ENCODE results near the gene ICOS. TPM values are rescaled to one million over a fixed set of nuclear protein-coding genes. Genes with fewer than 3 reads are reported as not detected.

Gene ICOS
- polyA plus RNA-seq, 1 donor from 2014 or later: not detected

DNA sequence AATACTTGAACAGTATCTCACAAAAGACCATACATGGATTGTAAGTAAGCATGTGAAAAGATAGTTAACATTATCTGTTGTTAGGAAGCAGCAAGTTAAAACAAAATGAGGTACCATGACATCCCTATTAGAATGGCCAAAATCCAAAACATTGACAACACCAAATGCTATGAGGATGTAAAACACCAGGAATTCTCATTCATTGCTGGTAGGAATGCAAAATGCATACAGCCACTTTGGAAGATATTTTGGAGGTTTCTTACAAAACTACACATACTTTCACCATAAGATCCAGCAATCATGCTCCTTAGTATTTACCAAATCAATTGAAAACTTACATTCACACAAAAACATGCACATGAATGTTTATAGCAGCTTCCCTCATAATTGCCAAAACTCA lies 30.9 kb upstream of the ICOS start:
- no peaks in the 10 kb centered on the region for H3K36me3 ChIP-seq (ENCODE audit: insufficient read depth, low read length)
- H3K9ac ChIP-seq (ENCODE audit: low read length): no peak overlapping the region
- H3F3A ChIP-seq (ENCODE audit: insufficient read depth, low read length, poor library complexity, severe bottlenecking): no peaks in the 10 kb centered on the region
- no peaks in the 10 kb centered on the region for H3K9me3 ChIP-seq (ENCODE audit: low read length)
- H3K27me3 ChIP-seq (ENCODE audit: insufficient read depth, low read depth, low read length): no peaks in the 10 kb centered on the region
- H3K4me3 ChIP-seq (ENCODE audit: low read length): no peak overlapping the region
- H3K79me2 ChIP-seq (replicated peaks; ENCODE audit: insufficient read depth, low read length): no peaks in the 10 kb centered on the region
- no peak overlapping the region for H3K4me2 ChIP-seq (ENCODE audit: low read length)
- no peaks in the 10 kb centered on the region for H3K9me2 ChIP-seq (ENCODE audit: insufficient read depth, low read length)
- no peaks in the 10 kb centered on the region for H4K20me1 ChIP-seq (ENCODE audit: insufficient read depth)
- TF ChIP-seq, protein P1, sequence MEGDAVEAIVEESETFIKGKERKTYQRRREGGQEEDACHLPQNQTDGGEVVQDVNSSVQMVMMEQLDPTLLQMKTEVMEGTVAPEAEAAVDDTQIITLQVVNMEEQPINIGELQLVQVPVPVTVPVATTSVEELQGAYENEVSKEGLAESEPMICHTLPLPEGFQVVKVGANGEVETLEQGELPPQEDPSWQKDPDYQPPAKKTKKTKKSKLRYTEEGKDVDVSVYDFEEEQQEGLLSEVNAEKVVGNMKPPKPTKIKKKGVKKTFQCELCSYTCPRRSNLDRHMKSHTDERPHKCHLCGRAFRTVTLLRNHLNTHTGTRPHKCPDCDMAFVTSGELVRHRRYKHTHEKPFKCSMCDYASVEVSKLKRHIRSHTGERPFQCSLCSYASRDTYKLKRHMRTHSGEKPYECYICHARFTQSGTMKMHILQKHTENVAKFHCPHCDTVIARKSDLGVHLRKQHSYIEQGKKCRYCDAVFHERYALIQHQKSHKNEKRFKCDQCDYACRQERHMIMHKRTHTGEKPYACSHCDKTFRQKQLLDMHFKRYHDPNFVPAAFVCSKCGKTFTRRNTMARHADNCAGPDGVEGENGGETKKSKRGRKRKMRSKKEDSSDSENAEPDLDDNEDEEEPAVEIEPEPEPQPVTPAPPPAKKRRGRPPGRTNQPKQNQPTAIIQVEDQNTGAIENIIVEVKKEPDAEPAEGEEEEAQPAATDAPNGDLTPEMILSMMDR (IDR thresholded peaks at IDR 0.05; ENCODE audit: poor library complexity, severe bottlenecking): no peak
- TF ChIP-seq SMC3 (conservative IDR thresholded peaks at IDR 0.05; ENCODE audit: poor library complexity) (no peak), EZH2 (IDR thresholded peaks at IDR 0.05; ENCODE audit: borderline replicate concordance, insufficient read depth, low read length, poor library complexity, severe bottlenecking) (no peak)
- H3K27ac ChIP-seq (ENCODE audit: low read length): no peak overlapping the region
- H2AFZ ChIP-seq (ENCODE audit: low read depth, low read length): no peak overlapping the region

- Histone ChIP-seq H3K4me3 (ENCODE audit: low read length) (no peak overlapping the region), H4K20me1 (ENCODE audit: insufficient read depth) (no peaks in the 10 kb centered on the region), H3K9ac (ENCODE audit: low read length) (no peak overlapping the region), H3F3A (ENCODE audit: insufficient read depth, low read length, poor library complexity, severe bottlenecking) (no peaks in the 10 kb centered on the region), H3K27me3 (ENCODE audit: insufficient read depth, low read depth, low read length) (no peaks in the 10 kb centered on the region), H3K9me2 (ENCODE audit: insufficient read depth, low read length) (no peaks in the 10 kb centered on the region), H3K36me3 (ENCODE audit: insufficient read depth, low read length) (no peaks in the 10 kb centered on the region), H2AFZ (ENCODE audit: low read depth, low read length) (no peak overlapping the region), H3K27ac (ENCODE audit: low read length) (no peak overlapping the region), H3K4me2 (ENCODE audit: low read length) (no peak overlapping the region), H3K9me3 (ENCODE audit: low read length) (no peaks in the 10 kb centered on the region), H3K79me2 (replicated peaks; ENCODE audit: insufficient read depth, low read length) (no peaks in the 10 kb centered on the region)
- TF ChIP-seq MXI1 (conservative IDR thresholded peaks at IDR 0.05; ENCODE audit: poor library complexity, severe bottlenecking): no peak
- no peak for TF ChIP-seq RAD21 (conservative IDR thresholded peaks at IDR 0.05)
- TF ChIP-seq, protein P1 (IDR thresholded peaks at IDR 0.05; ENCODE audit: poor library complexity, severe bottlenecking): no peak
- no peak for TF ChIP-seq POLR2AphosphoS5 (IDR thresholded peaks at IDR 0.05)
- no peak for TF ChIP-seq SMC3 (conservative IDR thresholded peaks at IDR 0.05; ENCODE audit: poor library complexity)
- TF ChIP-seq TAF1 (IDR thresholded peaks at IDR 0.05; ENCODE audit: low read depth): no peak
- no peak for TF ChIP-seq REST (IDR thresholded peaks at IDR 0.05; ENCODE audit: borderline replicate concordance)
- TF ChIP-seq EZH2 (IDR thresholded peaks at IDR 0.05; ENCODE audit: borderline replicate concordance, insufficient read depth, low read length, poor library complexity, severe bottlenecking): no peak
- no peak for TF ChIP-seq EP300 (conservative IDR thresholded peaks at IDR 0.05; ENCODE audit: poor library complexity, severe bottlenecking)
Observed at GRCh38 chr2:203908066-203908796, 28.3 kb upstream of the ICOS start.
